HCT116 (cell line): ENCODE results near the gene GSTO1. TPM values are rescaled to one million over a fixed set of nuclear protein-coding genes. Genes with fewer than 3 reads are reported as not detected.

Experiments used
- ATAC-seq: fragments of 200-7000 bp; cut with Tn5 transposase; 2 replicates; pipeline ENCODE4 v1.9.1; 2020; ENCODE audit warnings: mild to moderate bottlenecking, moderate library complexity
- BruUV-seq: library from RNA; stranded (reverse); fragments of 400-500 nt; replicated peaks from 2 replicates; lab custom pipeline; 2021; lab: Mats Ljungman, UMichigan
- CTCF ChIA-PET: fragments of 300-600 bp; sonication (Branson Sonifier 250); formaldehyde crosslinking; loops from one replicate; lab custom pipeline; 2021; ENCODE audit warnings: antibody characterized with exemption; lab: Charles Lee
- POLR2A ChIA-PET: fragments of 300-600, 350-600 bp; sonication (Branson Sonifier 250); formaldehyde crosslinking; loops from one replicate; lab custom pipeline; 2021; ENCODE audit warnings: antibody characterized with exemption; lab: Charles Lee
- RAD21 ChIA-PET, 2 experiments: fragments of 300-600 bp; sonication (Branson Sonifier 250); formaldehyde crosslinking; loops; one replicate each; lab custom pipeline; 2023; ENCODE audit warnings: low total read pairs in 2 of 2; ENCODE audit not compliant: uncharacterized antibody in 2 of 2, unreplicated experiment in 2 of 2, low non-redundant PET in 1 of 2; lab: Charles Lee
- DNase-seq: peaks from one replicate; pipeline ENCODE4 v3.0.0-alpha.2; 2010; ENCODE audit warnings: low read depth, low spot score
- H2AFZ ChIP-seq: fragments of 200-600 bp; shearing (Covaris generic), sonication (generic); 2 replicates; pipeline ENCODE4 v1.6.1; 2017; ENCODE audit warnings: low read depth, mixed run types, mixed read lengths, antibody characterized with exemption, low read length; ENCODE audit not compliant: poor library complexity, severe bottlenecking
- H3K27ac ChIP-seq: 2 replicates; pipeline ENCODE4 v1.5.1; 2012; ENCODE audit warnings: low read depth, low read length
- H3K27me3 ChIP-seq: fragments of 200-600 bp; sonication (generic); 2 replicates; pipeline ENCODE4 v1.6.1; 2016; ENCODE audit warnings: mixed run types, low read length, mixed read lengths; ENCODE audit not compliant: insufficient read depth
- H3K36me3 ChIP-seq, 2 experiments: fragments of 200-500 bp in 1 of 2; fragments of 200-600 bp in 1 of 2; sonication (Bioruptor generic) in 1 of 2; sonication (generic) in 1 of 2; 2 replicates each; pipeline versions ENCODE4 v1.5.1 to v1.6.1; 2014 to 2016; ENCODE audit warnings: low read length in 2 of 2, inconsistent platforms in 1 of 2, mixed read lengths in 1 of 2, mixed run types in 1 of 2; ENCODE audit not compliant: insufficient read depth in 2 of 2, control insufficient read depth in 1 of 2
- H3K4me1 ChIP-seq, 2 experiments: fragments of 200-600 bp in 1 of 2; sonication (generic) in 1 of 2; 2 replicates each; pipeline versions ENCODE4 v1.5.1 to v1.6.1; 2012 to 2017; ENCODE audit warnings: low read length in 2 of 2, inconsistent platforms in 1 of 2, mild to moderate bottlenecking in 1 of 2, mixed read lengths in 1 of 2, mixed run types in 1 of 2, moderate library complexity in 1 of 2; ENCODE audit not compliant: insufficient read depth in 2 of 2, control insufficient read depth in 1 of 2
- H3K4me2 ChIP-seq: fragments of 200-600 bp; sonication (generic); 2 replicates; pipeline ENCODE4 v1.6.1; 2017; ENCODE audit warnings: mixed run types, low read length, mixed read lengths
- H3K4me3 ChIP-seq, 2 experiments: fragments of 200-600 bp in 1 of 2; sonication (generic) in 1 of 2; replicated peaks in 1 of 2; 2 replicates each; pipeline ENCODE4 v1.5.1; 2011 to 2016; ENCODE audit warnings: low read length in 2 of 2, control low read depth in 1 of 2, low read depth in 1 of 2, mild to moderate bottlenecking in 1 of 2, mixed read lengths in 1 of 2, mixed run types in 1 of 2
- H3K79me2 ChIP-seq: fragments of 200-600 bp; sonication (generic); 2 replicates; pipeline ENCODE4 v1.6.1; 2017; ENCODE audit warnings: mild to moderate bottlenecking, mixed run types, low read length, moderate library complexity, mixed read lengths; ENCODE audit not compliant: insufficient read depth
- H3K9ac ChIP-seq: fragments of 200-600 bp; sonication (generic); 2 replicates; pipeline ENCODE4 v1.6.1; 2016; ENCODE audit warnings: low read length, mixed read lengths
- H3K9me2 ChIP-seq: fragments of 200-600 bp; sonication (generic), shearing (Covaris generic); 2 replicates; pipeline ENCODE4 v1.6.1; 2017; ENCODE audit warnings: mixed run types, mild to moderate bottlenecking, moderate library complexity; ENCODE audit not compliant: insufficient read depth
- H3K9me3 ChIP-seq, 2 experiments: fragments of 200-500 bp in 1 of 2; fragments of 200-600 bp in 1 of 2; sonication (Bioruptor generic) in 1 of 2; sonication (generic) in 1 of 2; 2 replicates each; pipeline ENCODE4 v1.6.1; 2014 to 2017; ENCODE audit warnings: low read length in 2 of 2, mixed read lengths in 2 of 2, inconsistent platforms in 1 of 2, low read depth in 1 of 2, mild to moderate bottlenecking in 1 of 2, mixed run types in 1 of 2, moderate library complexity in 1 of 2; ENCODE audit not compliant: control insufficient read depth in 1 of 2, insufficient read depth in 1 of 2
- H4K20me1 ChIP-seq: fragments of 200-600 bp; sonication (generic), shearing (Covaris generic); 2 replicates; pipeline ENCODE4 v1.6.1; 2017; ENCODE audit warnings: mixed run types, mild to moderate bottlenecking, moderate library complexity; ENCODE audit not compliant: insufficient read depth
- ATF3 ChIP-seq: IDR thresholded peaks from 2 replicates; pipeline ENCODE4 v1.6.1; 2012
- CBX3 ChIP-seq: IDR thresholded peaks from 2 replicates; pipeline ENCODE4 v1.6.1; 2012; ENCODE audit warnings: low read depth
- CEBPB ChIP-seq: IDR thresholded peaks from 2 replicates; pipeline ENCODE4 v1.6.1; 2012; ENCODE audit warnings: low read depth
- ELF1 ChIP-seq: IDR thresholded peaks from 2 replicates; pipeline ENCODE4 v1.6.1; 2012; ENCODE audit warnings: low read depth, borderline replicate concordance
- EZH2 ChIP-seq: fragments of 200-600 bp; sonication (generic); IDR thresholded peaks from 2 replicates; pipeline ENCODE4 v1.6.1; 2017; ENCODE audit warnings: antibody characterized with exemption, mixed run types
- EZH2phosphoT487 ChIP-seq: fragments of 200-600 bp; IDR thresholded peaks from 2 replicates; pipeline ENCODE4 v1.6.1; 2018; ENCODE audit warnings: antibody characterized with exemption, borderline replicate concordance
- FOSL1 ChIP-seq: IDR thresholded peaks from 2 replicates; pipeline ENCODE4 v1.6.1; 2012; ENCODE audit warnings: low read depth
- JUND ChIP-seq: IDR thresholded peaks from 2 replicates; pipeline ENCODE4 v1.6.1; 2012
- MAX ChIP-seq: IDR thresholded peaks from 2 replicates; pipeline ENCODE4 v1.6.1; 2012
- POLR2A ChIP-seq: IDR thresholded peaks from 2 replicates; pipeline ENCODE4 v1.7.0; 2011; ENCODE audit warnings: borderline replicate concordance; ENCODE audit not compliant: insufficient read depth, insufficient read length; ENCODE audit errors: extremely low read depth
- POLR2AphosphoS5 ChIP-seq: IDR thresholded peaks from 2 replicates; pipeline ENCODE4 v1.6.1; 2011; ENCODE audit warnings: mild to moderate bottlenecking, low read depth, low read length, moderate library complexity
- REST ChIP-seq: IDR thresholded peaks from 2 replicates; pipeline ENCODE4 v1.6.1; 2012; ENCODE audit warnings: low read depth
- SIN3A ChIP-seq: IDR thresholded peaks from 2 replicates; pipeline ENCODE4 v1.6.1; 2012; ENCODE audit warnings: low read depth
- SP1 ChIP-seq: IDR thresholded peaks from 2 replicates; pipeline ENCODE4 v1.6.1; 2012; ENCODE audit warnings: low read depth
- SRF ChIP-seq: IDR thresholded peaks from 2 replicates; pipeline ENCODE4 v1.6.1; 2012; ENCODE audit warnings: low read depth
- YY1 ChIP-seq: IDR thresholded peaks from 2 replicates; pipeline ENCODE4 v1.6.1; 2011; ENCODE audit warnings: low read length, low read depth, moderate library complexity, mild to moderate bottlenecking; ENCODE audit not compliant: insufficient replicate concordance; ENCODE audit errors: extremely low read depth
- ZBTB33 ChIP-seq: IDR thresholded peaks from 2 replicates; pipeline ENCODE4 v1.6.1; 2011; ENCODE audit warnings: mild to moderate bottlenecking, low read length, moderate library complexity; ENCODE audit not compliant: insufficient replicate concordance; ENCODE audit errors: extremely low read depth
- ZFX ChIP-seq: fragments of 450-650 bp; IDR thresholded peaks from 2 replicates; pipeline ENCODE4 v1.6.1; 2017
- ZNF274 ChIP-seq: fragments of 200-500 bp; sonication (Bioruptor generic); IDR thresholded peaks from 2 replicates; pipeline ENCODE4 v1.6.1; 2014; ENCODE audit warnings: mild to moderate bottlenecking, low read depth, low read length, inconsistent platforms
- intact Hi-C: fragments of 100-400 bp; cut with micrococcal nuclease; formaldehyde crosslinking; loops from 2 replicates; pipeline ENCODE4 v1.10.0; 2022
- total RNA-seq: library from RNA; stranded (reverse); gene quantifications from one replicate; pipeline ENCODE4 v1.2.1, GENCODE V29; 2021; ENCODE audit not compliant: unreplicated experiment

Gene GSTO1
- total RNA-seq, 1 experiment from 2014 or later = 179 TPM

GRCh38 chr10:104273899-104274575 lies 19.3 kb downstream of the GSTO1 start:
- H3K4me1 ChIP-seq = peaks cover 12 to 26% of the 10 kb centered on the region in 2 experiments
- H3K36me3 ChIP-seq = peaks cover 12 to 16% of the 10 kb centered on the region in 2 experiments; a peak in 3 of 4 replicates
- POLR2A ChIA-PET = interaction anchor here (1.0 to 2.5 kb wide), 13 partner anchors 12 to 386 kb away, joined by 3 to 10 read pairs (median 4); partner anchors contain the start of genes CFAP43, CFAP58, GSTO1 and ITPRIP
- BruUV-seq = TSS peak; percentile 47
- CTCF ChIA-PET = interaction anchor here (0.6 to 6.7 kb wide), 42 partner anchors 8 to 562 kb away, joined by 3 to 106 read pairs (median 6); partner anchors contain the start of genes CFAP43, CFAP58, GSTO1 and ITPRIP
- peak overlapping the region; percentile 88 for H3K9ac ChIP-seq
- no peaks in the 10 kb centered on the region for H4K20me1 ChIP-seq
- intact Hi-C loops = loop anchor here (1.0 to 2.0 kb wide), 3 partner anchors 76 to 385 kb away; no protein-coding TSS in a partner anchor
- peaks cover 41% of the 10 kb centered on the region for H3K79me2 ChIP-seq
- H3K9me3 ChIP-seq = no peaks in the 10 kb centered on the region
- ATAC-seq (no peak), DNase-seq (no peak)
- RAD21 ChIA-PET = interaction anchor here (1.2 to 1.5 kb wide), 4 partner anchors 227 to 386 kb away, joined by 3 to 7 read pairs (median 5); no protein-coding TSS in a partner anchor
- peak overlapping the region; percentile 87 for H3K4me2 ChIP-seq
- H3K27me3 ChIP-seq = no peaks in the 10 kb centered on the region
- peak overlapping the region; percentile 77 to 79 for H3K4me3 ChIP-seq
- H2AFZ ChIP-seq = peak overlapping the region; percentile 94
- no peaks in the 10 kb centered on the region; the same call in 1 of the 2 replicates for H3K9me2 ChIP-seq
- peak overlapping the region; percentile 2; the same call in 1 of the 2 replicates for H3K27ac ChIP-seq
- TF ChIP-seq FOSL1 (no peak), YY1 (no peak), ZNF274 (no peak), ZFX (no peak), JUND (no peak), ATF3 (no peak), REST (no peak), POLR2A (no peak), ELF1 (no peak), SRF (no peak), ZBTB33 (no peak), EZH2 (no peak), SIN3A (no peak), SP1 (no peak), CBX3 (no peak), MAX (no peak), POLR2AphosphoS5 (no peak), EZH2phosphoT487 (no peak), CEBPB (no peak)
